Activated CD8-positive, alpha-beta memory T cell treated with anti-CD3 and anti-CD28 coated beads for 24 hours (primary cell): ENCODE data around the gene EPN1.

Source experiments
- DNase-seq: peaks from one replicate; pipeline ENCODE4 v3.0.0-alpha.2; 2020

The EPN1 gene

DNA sequence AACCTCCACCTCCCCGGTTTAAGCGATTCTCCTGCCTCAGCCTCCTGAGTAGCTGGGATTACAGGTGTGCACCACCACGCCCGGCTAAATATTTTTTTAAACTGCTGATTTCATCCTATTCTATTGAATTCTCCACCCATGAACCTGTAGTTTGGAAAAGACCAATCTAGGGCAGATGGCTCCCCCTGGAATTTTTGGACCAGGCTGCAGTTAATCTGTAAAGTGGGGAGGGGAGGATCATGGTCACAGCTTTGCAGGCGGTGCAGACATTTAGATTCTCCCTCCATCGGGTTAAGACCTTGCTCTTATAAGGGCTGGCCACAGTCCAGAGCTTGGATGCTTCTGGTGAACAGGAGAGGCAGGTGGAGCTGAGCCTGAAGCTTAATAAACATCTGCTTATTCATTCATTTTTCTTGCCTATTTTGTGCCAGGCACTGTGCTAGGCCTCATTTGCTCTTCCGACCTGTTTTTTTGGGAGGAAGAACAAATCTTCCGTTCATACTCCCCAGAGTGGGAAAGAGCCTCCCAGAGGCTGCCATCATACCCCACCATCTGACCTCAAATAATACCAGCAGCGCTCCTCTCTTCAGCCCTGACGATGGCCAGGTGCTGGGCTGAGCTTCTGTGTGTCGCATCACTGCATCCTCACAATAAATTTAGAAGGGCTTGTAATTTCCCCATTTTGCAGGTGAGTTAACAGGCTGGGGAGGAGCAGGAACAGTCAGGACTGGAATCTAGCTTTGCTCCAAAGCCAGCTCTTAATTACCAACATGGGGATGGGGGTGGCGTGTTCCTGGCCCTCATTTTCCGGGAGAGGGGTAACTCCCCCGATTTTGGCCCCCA, 27.9 kb upstream of the EPN1 start:
- no peak for DNase-seq

DNA sequence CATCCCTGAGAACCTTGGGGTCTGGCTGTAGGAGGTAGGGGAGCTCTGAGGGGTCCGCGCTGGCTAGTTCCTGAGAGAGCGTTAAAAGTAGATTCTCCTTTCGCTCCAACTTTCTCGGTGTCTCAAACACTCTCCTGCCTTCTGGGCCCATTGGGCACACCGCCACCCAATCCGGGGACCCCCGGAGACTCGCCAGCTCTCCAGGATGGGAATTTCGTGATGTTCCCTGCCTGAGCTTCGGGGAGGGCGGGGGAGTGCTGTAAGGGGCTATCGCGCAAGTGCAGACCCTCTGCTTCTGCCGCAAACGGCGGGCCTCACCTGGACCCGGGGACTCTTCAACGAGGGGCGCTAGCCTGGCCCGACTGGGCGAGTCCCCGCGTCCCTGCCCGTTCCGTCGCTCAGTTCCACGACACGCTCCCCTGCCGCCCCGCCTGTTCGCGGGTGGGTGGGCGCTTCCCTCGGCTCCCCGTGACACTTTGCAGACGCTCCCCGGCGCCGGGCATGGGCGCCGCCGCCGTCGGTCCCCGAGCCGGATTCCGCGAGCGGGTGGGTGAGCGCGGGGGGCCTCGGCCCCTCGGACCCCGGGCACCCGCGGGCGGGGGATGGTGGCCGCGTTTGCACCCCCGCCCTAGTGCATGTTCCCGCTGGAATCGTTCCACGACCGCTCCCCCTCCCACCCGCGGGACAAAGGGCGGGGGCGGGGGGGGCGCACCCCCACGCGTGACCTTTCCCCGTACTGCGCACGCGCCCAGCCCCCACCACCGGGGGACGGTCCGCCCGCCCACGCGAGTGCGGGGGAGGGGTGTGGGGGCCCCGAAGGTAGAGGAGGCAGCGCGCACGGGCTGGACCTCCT, 27.1 kb upstream of the EPN1 start, which contains the start of gene CCDC106:
Gene CCDC106, plus strand, starts transcription at position 481 of the 853 bp plus-strand sequence. CDS start 835 bp downstream, outside the sequence.
- DNase-seq: peak; percentile 81

GRCh38 chr19:55648585-55649267, 26.3 kb upstream of the EPN1 start:
- DNase-seq: no peak

GRCh38 chr19:55649268-55650125, 25.5 kb upstream of the EPN1 start:
- DNase-seq: no peak

DNA sequence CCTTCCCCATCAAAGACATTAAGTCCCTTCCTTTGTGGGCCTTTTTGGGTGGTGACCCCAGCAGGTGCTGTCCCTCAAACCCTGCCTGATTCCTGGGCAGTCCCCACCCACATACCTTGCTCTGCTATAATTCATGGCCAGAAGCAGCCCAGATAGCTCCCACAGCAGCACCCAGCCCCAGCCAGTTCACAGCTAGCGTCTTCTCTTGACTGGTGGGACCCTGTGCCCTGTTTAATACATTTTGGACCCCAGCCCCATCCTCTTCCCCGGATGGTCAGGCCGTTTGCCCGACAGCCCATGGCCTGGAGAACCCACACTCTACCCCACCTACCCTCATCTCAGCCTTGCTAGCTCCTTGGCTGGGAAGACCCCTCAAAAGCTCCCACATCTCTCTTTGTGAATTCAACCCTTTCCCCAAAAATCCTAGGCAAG, 24.9 kb upstream of the EPN1 start:
- DNase-seq: no peak

DNA sequence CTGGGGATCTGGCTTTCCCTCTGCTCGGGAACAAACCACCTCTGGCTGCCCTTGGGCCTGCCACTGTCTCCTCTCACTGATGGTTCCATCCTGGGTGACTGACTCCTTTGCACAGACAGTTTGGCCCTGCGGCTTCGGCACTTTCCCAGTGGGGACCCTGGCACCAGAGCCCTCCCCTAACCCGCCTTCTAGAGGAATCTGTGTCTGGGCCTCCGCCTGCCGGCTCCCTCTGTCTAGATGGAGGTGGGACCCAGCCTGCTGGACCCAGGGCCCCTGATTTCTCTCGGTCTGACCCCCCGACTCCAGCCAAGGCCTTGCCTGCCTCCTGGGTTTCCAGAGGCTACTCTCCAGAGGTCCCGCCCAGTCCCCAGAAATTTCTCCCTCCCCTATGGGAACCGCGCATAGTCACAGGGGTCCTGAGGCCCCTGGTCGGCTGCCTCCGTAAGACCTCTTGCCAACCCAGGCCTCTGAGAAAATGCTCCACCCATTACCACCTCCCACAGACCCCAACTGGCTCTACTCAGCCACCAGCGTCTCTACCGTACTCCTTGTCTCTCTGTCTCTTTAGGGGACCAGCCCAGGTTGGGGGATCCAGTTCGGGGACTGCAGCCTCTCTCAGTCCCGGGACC, 24.3 kb upstream of the EPN1 start:
- no peak for DNase-seq

GRCh38 chr19:55651236-55651635, 23.8 kb upstream of the EPN1 start:
- DNase-seq: no peak

- DNase-seq: no peak
Observed at GRCh38 chr19:55652311-55653128, 22.5 kb upstream of the EPN1 start.

- peak; percentile 99 for DNase-seq
Observed at GRCh38 chr19:55653651-55654322, 21.2 kb upstream of the EPN1 start.

GRCh38 chr19:55654323-55654867, 20.6 kb upstream of the EPN1 start:
- DNase-seq: no peak

GRCh38 chr19:55654868-55655647, 20.0 kb upstream of the EPN1 start, which contains the start of gene U2AF2:
Gene U2AF2, plus strand, starts transcription at chr19:55655035. Its CDS starts 70 bp downstream, at chr19:55655105.
- peak; percentile 99 for DNase-seq

DNA sequence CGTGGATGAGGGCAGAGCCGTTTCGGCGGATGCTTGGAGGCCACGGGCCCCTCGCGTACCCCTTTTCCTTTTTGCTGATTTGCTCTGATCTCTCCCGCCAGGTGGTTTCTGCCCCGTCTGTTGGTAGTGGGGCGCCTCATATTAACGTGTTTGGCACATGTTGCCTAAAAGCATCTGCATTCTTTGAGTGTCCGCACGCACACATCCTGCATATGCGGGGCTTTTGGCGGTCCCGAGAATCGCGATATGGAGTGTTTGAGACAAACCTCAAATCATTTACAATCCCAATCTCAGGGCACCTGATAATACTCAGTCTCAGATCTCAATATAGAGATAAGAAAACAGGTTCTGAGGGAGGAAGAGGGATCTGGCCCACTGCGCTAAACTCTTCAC, 19.4 kb upstream of the EPN1 start:
- DNase-seq: no peak

GRCh38 chr19:55656552-55656951, 18.5 kb upstream of the EPN1 start:
- DNase-seq: no peak

DNA sequence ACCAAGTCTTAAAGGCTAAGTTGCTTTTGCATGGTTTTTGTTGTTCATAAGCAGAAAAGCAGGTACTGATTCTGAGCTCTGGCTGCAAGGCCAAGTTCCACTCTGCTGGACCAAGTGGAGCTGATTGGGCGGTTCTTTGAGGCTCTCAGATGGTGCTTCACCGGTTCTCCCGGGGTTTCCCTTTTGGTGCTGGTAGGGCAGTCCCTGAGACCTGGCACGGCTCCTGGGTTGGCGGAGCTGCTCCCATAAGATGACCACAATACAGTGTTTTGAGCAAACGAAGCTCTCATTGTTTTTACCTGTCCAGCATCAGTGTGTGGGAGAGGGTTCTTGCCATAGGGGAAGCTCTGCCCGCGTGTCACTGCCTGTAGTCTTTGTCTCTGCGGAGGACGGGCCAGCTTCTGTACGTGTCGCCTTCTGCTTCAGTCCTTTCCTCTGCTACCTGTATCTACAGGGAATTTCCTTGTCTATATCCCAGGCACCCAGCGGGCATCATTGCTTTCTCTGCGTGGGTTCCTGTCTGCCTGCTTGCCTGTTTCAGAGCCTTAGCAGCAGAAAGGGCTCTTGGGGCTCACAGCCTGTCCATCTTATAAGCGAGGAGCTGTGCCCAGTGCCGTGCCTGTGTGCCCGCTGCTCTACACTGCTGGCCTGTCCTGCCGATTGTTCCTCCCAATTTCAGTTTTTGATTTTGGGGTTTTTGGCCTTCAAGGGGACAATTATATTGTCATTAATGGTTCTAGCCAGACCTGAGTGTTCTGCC, 17.9 kb upstream of the EPN1 start:
- no peak for DNase-seq

GRCh38 chr19:55658846-55659459, 16.1 kb upstream of the EPN1 start:
- DNase-seq: no peak

GRCh38 chr19:55659822-55660221, 15.2 kb upstream of the EPN1 start:
- no peak for DNase-seq

- DNase-seq: no peak
Observed at GRCh38 chr19:55660404-55660803, 14.6 kb upstream of the EPN1 start.

DNA sequence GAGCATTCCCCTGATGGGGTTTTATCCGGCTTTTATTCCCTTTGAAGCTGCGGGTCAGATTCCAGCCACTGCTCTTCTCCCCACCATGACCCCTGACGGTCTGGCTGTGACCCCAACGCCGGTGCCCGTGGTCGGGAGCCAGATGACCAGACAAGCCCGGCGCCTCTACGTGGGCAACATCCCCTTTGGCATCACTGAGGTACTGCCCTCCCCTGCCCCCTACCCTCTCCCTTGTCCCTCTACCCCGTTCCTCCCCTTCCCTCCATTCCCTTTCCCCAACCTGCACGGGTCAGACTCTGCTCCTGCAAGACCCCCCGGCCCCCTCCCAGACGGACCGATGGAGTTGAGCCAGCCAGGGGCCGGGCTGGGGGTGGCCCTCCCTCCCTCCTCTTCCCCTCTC, 14.0 kb upstream of the EPN1 start:
- DNase-seq: no peak
